GM13976 (cell line): ENCODE results near the gene LOXL3.

Source experiments
- DNase-seq: peaks from one replicate; pipeline ENCODE4 v3.0.0; 2012; ENCODE audit warnings: low spot score
- CTCF ChIP-seq: IDR thresholded peaks from 2 replicates; pipeline ENCODE4 v1.5.1; 2012; ENCODE audit warnings: borderline replicate concordance, mild to moderate bottlenecking; ENCODE audit not compliant: insufficient read depth; ENCODE audit errors: extremely low read depth, missing control alignments, control extremely low read depth
- in situ Hi-C: fragments of 300-500 bp; cut with MboI; formaldehyde crosslinking; loops from one replicate; pipeline ENCODE4 v1.12.0; 2022; ENCODE audit warnings: low sequenced_read_pairs, mixed read lengths, inconsistent platforms; ENCODE audit not compliant: unreplicated experiment

The LOXL3 gene

GRCh38 chr2:74558284-74559230 lies 4.8 kb upstream of the LOXL3 start:
- no peak for TF ChIP-seq CTCF
- DNase-seq, result no peak

GRCh38 chr2:74556831-74557370 lies 3.2 kb upstream of the LOXL3 start:
- no peak for DNase-seq
- in situ Hi-C loops, result no loop called here
- no peak for TF ChIP-seq CTCF

More at GRCh38 chr2:74558284-74559230, 4.8 kb upstream of the LOXL3 start:
- in situ Hi-C loops, result no loop called here

- no peak for TF ChIP-seq CTCF
- DNase-seq, result no peak
- in situ Hi-C loops, result no loop called here
Observed at GRCh38 chr2:74556159-74556558, 2.4 kb upstream of the LOXL3 start.

- TF ChIP-seq CTCF, result no peak
- in situ Hi-C loops, result no loop called here
- DNase-seq, result no peak
Observed at GRCh38 chr2:74555610-74556103, 1.9 kb upstream of the LOXL3 start.

GRCh38 chr2:74554820-74555531 lies 1.2 kb upstream of the LOXL3 start:
- in situ Hi-C loops, result no loop called here
- DNase-seq, result peak; percentile 73
- TF ChIP-seq CTCF, result no peak
